Activated naive CD8-positive, alpha-beta T cell treated with anti-CD3 and anti-CD28 coated beads for 36 hours (primary cell): Measurements from ENCODE around the gene ALKBH3. TPM values are rescaled to one million over a fixed set of nuclear protein-coding genes. Genes with fewer than 3 reads are reported as not detected.

Experiments
- total RNA-seq, 2 experiments: library from RNA; stranded (reverse); gene quantifications; one replicate each; pipeline ENCODE4 v1.2.3, GENCODE V29; 2021

Gene ALKBH3
- total RNA-seq, 2 experiments from 2014 or later = 50.8 to 53.3 TPM

Other genes starting within 250 kb of the ALKBH3 start
- 10 to 100 TPM; 54.2 to 56.0 TPM for gene HSD17B12, start 200.1 kb upstream of the ALKBH3 start, total RNA-seq
- under 1 TPM; 0.34 to 0.56 TPM for gene C11orf96, start 61.8 kb downstream of the ALKBH3 start, total RNA-seq
- gene ACCSL, start 167.2 kb downstream of the ALKBH3 start, total RNA-seq = not detected
- gene ACCS, start 185.4 kb downstream of the ALKBH3 start, total RNA-seq = 1 to 10 TPM; 4.9 to 5.2 TPM
- gene EXT2, start 214.8 kb downstream of the ALKBH3 start, total RNA-seq = 10 to 100 TPM; 22.4 to 24.0 TPM